Activated naive CD4-positive, alpha-beta T cell treated with anti-CD3 and anti-CD28 coated beads, Interleukin-2, amount 10 ng/mL, durations not matched to agents 7 days and 5 days (primary cell): ENCODE measurements around the gene PRMT7.
A peak's percentile ranks its signal among the peaks of the same experiment; 100 is the strongest.

Experiments
- CTCF ChIA-PET: fragments of 350-600 bp; sonication (Branson Sonifier 250); formaldehyde crosslinking; loops from one replicate; lab custom pipeline; 2021; ENCODE audit warnings: antibody characterized with exemption; lab: Charles Lee
- DNase-seq: peaks from one replicate; pipeline ENCODE4 v3.0.0-alpha.2; 2020
- H3K27ac Mint-ChIP-seq: one replicate; pipeline ENCODE4 v1.8.0; 2021; ENCODE audit warnings: mild to moderate bottlenecking, moderate library complexity, mixed read lengths
- H3K27me3 Mint-ChIP-seq: one replicate; pipeline ENCODE4 v1.8.0; 2021; ENCODE audit warnings: mild to moderate bottlenecking, mixed read lengths
- H3K36me3 Mint-ChIP-seq: one replicate; pipeline ENCODE4 v1.8.0; 2021; ENCODE audit warnings: mixed read lengths
- H3K4me1 Mint-ChIP-seq: one replicate; pipeline ENCODE4 v1.8.0; 2021; ENCODE audit warnings: mixed read lengths
- H3K4me3 Mint-ChIP-seq: one replicate; pipeline ENCODE4 v1.8.0; 2021; ENCODE audit warnings: mild to moderate bottlenecking, moderate library complexity, mixed read lengths
- H3K9me3 Mint-ChIP-seq: one replicate; pipeline ENCODE4 v1.8.0; 2021; ENCODE audit warnings: mixed read lengths

Gene PRMT7

GRCh38 chr16:68384288-68385161 is 73.7 kb downstream of the PRMT7 start:
- Mint-ChIP-seq H3K4me1 (peaks cover 9% of the 10 kb centered on the region), H3K9me3 (no peaks in the 10 kb centered on the region), H3K4me3 (no peak overlapping the region), H3K36me3 (no peaks in the 10 kb centered on the region), H3K27me3 (peaks cover 88% of the 10 kb centered on the region), H3K27ac (no peak overlapping the region)
- CTCF ChIA-PET: interaction anchor here (1.0 to 1.6 kb wide), 6 partner anchors 10 to 121 kb away, joined by 3 to 6 read pairs (median 3); partner anchors contain the start of gene SLC7A6
- DNase-seq: no peak

DNA sequence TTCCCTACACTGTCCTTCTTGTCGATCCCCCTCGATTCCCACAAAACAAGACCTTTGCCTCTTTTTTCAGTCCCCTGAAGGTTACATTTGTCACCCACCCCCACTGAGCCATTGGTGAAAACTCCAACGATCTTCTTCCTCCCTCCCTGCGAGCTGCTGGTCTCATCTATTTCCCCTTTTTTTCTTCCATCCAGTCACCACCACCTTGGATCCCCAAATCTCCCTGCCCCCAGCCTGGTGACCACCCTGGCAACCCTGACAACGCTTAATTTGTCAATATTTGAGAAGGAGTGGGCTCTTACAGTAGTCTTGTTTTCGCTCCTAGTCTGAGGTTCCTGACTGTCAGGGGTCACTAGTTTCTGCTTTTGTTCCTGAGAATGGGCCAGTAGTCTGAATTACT is 74.6 kb downstream of the PRMT7 start:
- peaks cover 6% of the 10 kb centered on the region for H3K4me1 Mint-ChIP-seq
- peaks cover 88% of the 10 kb centered on the region for H3K27me3 Mint-ChIP-seq
- DNase-seq: no peak
- no peaks in the 10 kb centered on the region for H3K9me3 Mint-ChIP-seq
- CTCF ChIA-PET: interaction anchor here (1.2 kb wide), 1 partner anchor 23 kb away, joined by 3 read pairs; no protein-coding TSS in a partner anchor
- H3K4me3 Mint-ChIP-seq: no peak overlapping the region
- no peaks in the 10 kb centered on the region for H3K36me3 Mint-ChIP-seq
- no peak overlapping the region for H3K27ac Mint-ChIP-seq

DNA sequence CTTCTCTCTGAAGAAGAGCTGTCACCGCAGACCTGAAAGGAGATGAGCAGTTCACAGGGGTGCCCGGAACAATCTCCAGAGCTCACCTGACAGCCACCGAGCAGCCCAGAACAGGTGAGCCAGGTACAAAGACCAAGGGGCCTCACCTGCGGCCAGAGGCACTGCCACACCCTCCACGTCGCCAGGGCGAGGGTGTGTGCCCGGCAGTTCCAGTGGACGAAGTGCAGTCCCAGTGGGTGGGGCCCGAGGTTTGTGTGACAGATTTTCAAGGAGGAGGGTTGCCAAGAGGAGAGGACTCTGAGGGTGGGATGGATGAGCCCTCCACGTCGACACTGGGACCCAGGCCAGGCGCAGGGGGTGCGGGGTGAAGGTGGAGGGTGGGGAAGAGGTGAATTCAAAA is 75.8 kb downstream of the PRMT7 start:
- Mint-ChIP-seq H3K27me3 (peaks cover 89% of the 10 kb centered on the region), H3K4me3 (no peak overlapping the region), H3K9me3 (no peaks in the 10 kb centered on the region), H3K27ac (no peak overlapping the region), H3K36me3 (no peaks in the 10 kb centered on the region), H3K4me1 (peaks cover 6% of the 10 kb centered on the region)
- no peak for DNase-seq
- CTCF ChIA-PET: interaction anchor here (1.3 kb wide), 1 partner anchor 123 kb away, joined by 3 read pairs; no protein-coding TSS in a partner anchor

GRCh38 chr16:68387301-68387700 is 76.5 kb downstream of the PRMT7 start:
- Mint-ChIP-seq H3K9me3 (no peaks in the 10 kb centered on the region), H3K4me3 (no peak overlapping the region), H3K27ac (no peak overlapping the region), H3K36me3 (no peaks in the 10 kb centered on the region), H3K4me1 (peaks cover 6% of the 10 kb centered on the region), H3K27me3 (peaks cover 87% of the 10 kb centered on the region)
- CTCF ChIA-PET: interaction anchor here (1.3 kb wide), 1 partner anchor 124 kb away, joined by 3 read pairs; no protein-coding TSS in a partner anchor
- no peak for DNase-seq

DNA sequence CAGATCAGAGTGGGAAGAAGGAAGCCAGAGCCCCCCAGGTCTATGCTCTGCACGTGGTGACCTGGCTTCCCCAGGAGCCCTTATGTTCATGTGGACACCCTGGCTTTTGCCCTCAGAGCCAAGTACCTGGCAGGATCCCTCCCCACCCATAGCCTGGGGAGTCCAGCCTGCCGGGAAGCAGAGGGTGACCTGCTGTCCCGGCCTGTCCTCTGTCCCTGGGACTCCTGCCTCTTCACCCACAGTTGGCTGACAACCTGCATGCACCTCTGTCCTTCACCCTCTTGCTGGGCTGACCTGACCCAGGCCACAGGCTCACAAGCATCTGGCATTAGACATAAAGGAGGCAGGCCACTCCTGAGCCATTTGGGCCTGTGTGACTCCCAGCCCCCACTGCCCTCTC is 77.3 kb downstream of the PRMT7 start:
- Mint-ChIP-seq H3K27ac (no peak overlapping the region), H3K4me1 (peaks cover 6% of the 10 kb centered on the region), H3K4me3 (no peak overlapping the region), H3K9me3 (no peaks in the 10 kb centered on the region), H3K27me3 (peaks cover 89% of the 10 kb centered on the region), H3K36me3 (no peaks in the 10 kb centered on the region)
- CTCF ChIA-PET: no interaction called here
- no peak for DNase-seq

GRCh38 chr16:68389006-68389405 is 78.2 kb downstream of the PRMT7 start:
- peaks cover 3% of the 10 kb centered on the region for H3K4me1 Mint-ChIP-seq
- H3K4me3 Mint-ChIP-seq: no peak overlapping the region
- no peaks in the 10 kb centered on the region for H3K9me3 Mint-ChIP-seq
- H3K27me3 Mint-ChIP-seq: peaks cover 84% of the 10 kb centered on the region
- CTCF ChIA-PET: no interaction called here
- no peak for DNase-seq
- no peak overlapping the region for H3K27ac Mint-ChIP-seq
- H3K36me3 Mint-ChIP-seq: no peaks in the 10 kb centered on the region

GRCh38 chr16:68389750-68390371 is 79.0 kb downstream of the PRMT7 start:
- peaks cover 3% of the 10 kb centered on the region for H3K4me1 Mint-ChIP-seq
- CTCF ChIA-PET: interaction anchor here (0.7 to 1.1 kb wide), 3 partner anchors 34 to 131 kb away, joined by 3 read pairs; no protein-coding TSS in a partner anchor
- DNase-seq: no peak
- peaks cover 78% of the 10 kb centered on the region for H3K27me3 Mint-ChIP-seq
- no peak overlapping the region for H3K4me3 Mint-ChIP-seq
- H3K27ac Mint-ChIP-seq: peak overlapping the region; percentile 29
- H3K36me3 Mint-ChIP-seq: no peaks in the 10 kb centered on the region
- H3K9me3 Mint-ChIP-seq: no peaks in the 10 kb centered on the region

DNA sequence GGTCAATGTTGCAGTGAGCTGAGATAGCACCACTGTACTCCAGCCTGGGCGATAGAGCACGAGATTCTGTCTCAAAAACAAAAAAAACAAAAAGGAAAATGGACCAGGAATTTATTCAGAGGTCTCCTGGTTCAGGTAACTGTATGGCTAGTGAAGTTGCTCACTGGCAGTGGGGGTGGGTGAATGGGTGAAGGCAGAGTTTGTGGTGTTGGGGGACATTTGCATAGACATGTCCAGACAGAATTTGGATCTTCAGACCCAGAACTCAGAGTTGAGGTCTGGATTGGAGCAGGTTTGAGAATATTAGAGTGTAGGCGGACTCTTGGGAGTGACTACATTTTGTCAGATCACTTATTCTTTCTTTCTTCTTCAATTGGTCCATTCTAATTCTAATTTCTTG is 82.5 kb downstream of the PRMT7 start:
- no peak for DNase-seq

DNA sequence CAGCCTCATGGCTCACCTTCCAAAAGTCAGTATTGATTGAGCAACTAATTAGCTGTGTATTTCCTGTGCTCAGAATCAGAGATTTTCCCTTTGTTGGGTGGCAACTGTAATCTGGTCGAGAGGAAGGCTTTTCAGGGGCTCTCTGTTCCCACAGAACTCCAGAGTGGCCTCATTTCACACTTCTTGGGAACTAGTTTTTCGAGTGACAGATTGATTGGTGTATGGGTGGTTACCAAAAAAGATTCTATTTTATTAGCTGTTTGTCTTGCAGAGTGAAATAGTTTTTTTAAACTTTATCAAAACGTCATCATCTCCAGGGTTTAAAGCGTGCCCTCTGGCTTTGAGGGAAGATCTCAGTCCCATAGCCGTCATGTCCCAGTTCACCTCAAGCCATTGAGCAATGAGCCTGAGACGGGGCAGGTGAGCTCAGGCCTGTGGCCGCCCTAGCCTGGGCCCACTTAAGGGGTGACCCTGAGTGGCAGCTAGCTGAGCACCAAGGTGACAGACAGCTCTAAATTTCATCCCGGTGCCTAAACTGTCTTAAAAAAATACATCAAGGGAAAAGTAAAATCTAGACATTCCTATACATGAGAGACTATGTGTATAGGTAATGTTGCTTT is 84.5 kb downstream of the PRMT7 start:
- H3K4me3 Mint-ChIP-seq: no peak overlapping the region
- H3K4me1 Mint-ChIP-seq: peaks cover 16% of the 10 kb centered on the region
- H3K27me3 Mint-ChIP-seq: peaks cover 61% of the 10 kb centered on the region
- H3K27ac Mint-ChIP-seq: no peak overlapping the region
- H3K36me3 Mint-ChIP-seq: no peaks in the 10 kb centered on the region
- no peak for DNase-seq
- no peaks in the 10 kb centered on the region for H3K9me3 Mint-ChIP-seq
- CTCF ChIA-PET: interaction anchor here (0.6 to 6.2 kb wide), 14 partner anchors 12 to 306 kb away, joined by 3 to 48 read pairs (median 6); no protein-coding TSS in a partner anchor

More for the DNA sequence above, 82.5 kb downstream of the PRMT7 start:
- Mint-ChIP-seq H3K27me3 (peaks cover 71% of the 10 kb centered on the region), H3K36me3 (no peaks in the 10 kb centered on the region), H3K9me3 (no peaks in the 10 kb centered on the region), H3K27ac (no peak overlapping the region), H3K4me1 (peaks cover 13% of the 10 kb centered on the region), H3K4me3 (no peak overlapping the region)
- CTCF ChIA-PET: interaction anchor here (1.5 to 6.2 kb wide), 4 partner anchors 11 to 118 kb away, joined by 4 to 48 read pairs (median 4); no protein-coding TSS in a partner anchor

DNA sequence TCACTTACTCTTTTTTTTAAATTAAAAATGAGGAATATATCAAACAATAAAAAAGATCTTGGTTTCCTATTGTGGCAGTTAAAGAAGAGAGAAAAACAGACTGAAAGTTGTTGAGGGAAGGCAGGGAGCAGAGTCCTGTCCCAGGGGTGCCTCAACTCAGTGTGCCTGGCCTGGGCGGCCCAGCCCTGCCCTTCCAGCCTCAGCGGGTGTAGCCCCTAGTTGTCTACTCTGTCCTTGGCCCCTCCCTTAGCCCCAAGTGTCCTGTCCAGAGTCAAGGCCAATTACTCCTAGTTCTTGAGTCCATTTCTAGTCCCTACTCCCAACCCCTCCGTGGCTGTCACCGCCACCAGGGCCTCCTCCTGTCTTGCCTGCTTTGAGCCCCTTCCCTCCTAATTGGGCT is 85.0 kb downstream of the PRMT7 start:
- Mint-ChIP-seq H3K4me3 (no peak overlapping the region), H3K4me1 (peaks cover 21% of the 10 kb centered on the region), H3K9me3 (no peaks in the 10 kb centered on the region), H3K27ac (no peak overlapping the region), H3K36me3 (no peaks in the 10 kb centered on the region), H3K27me3 (peaks cover 59% of the 10 kb centered on the region)
- CTCF ChIA-PET: interaction anchor here (0.7 to 6.2 kb wide), 14 partner anchors 11 to 125 kb away, joined by 3 to 48 read pairs (median 8); no protein-coding TSS in a partner anchor
- no peak for DNase-seq

DNA sequence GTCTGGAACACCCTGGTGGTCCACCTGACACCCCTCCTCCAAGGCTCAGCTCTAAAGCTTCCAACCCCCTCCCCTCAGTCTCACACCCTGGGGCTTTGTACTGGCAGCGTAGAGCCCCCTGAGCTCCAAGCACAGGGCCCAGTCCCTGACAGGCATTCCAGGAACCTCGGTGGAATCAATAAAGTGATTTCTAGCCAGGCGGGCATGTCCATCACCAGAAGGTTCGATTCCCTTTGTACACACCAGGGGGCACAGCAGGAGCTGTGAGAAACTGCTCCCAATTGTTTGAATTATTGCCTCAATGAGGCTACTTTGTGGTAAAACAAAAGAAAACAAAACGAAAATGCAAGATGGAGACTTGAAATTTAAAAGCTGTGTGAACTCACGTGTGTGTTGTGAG is 85.7 kb downstream of the PRMT7 start:
- Mint-ChIP-seq H3K4me1 (peaks cover 28% of the 10 kb centered on the region), H3K27me3 (peaks cover 60% of the 10 kb centered on the region), H3K9me3 (no peaks in the 10 kb centered on the region), H3K4me3 (no peak overlapping the region), H3K27ac (peak overlapping the region; percentile 22), H3K36me3 (no peaks in the 10 kb centered on the region)
- peak; percentile 69 for DNase-seq
- CTCF ChIA-PET: interaction anchor here (0.7 to 6.2 kb wide), 21 partner anchors 11 to 125 kb away, joined by 3 to 48 read pairs (median 5); no protein-coding TSS in a partner anchor

- Mint-ChIP-seq H3K4me1 (peaks cover 28% of the 10 kb centered on the region), H3K27ac (no peak overlapping the region), H3K9me3 (no peaks in the 10 kb centered on the region), H3K27me3 (peaks cover 63% of the 10 kb centered on the region), H3K4me3 (no peak overlapping the region), H3K36me3 (no peaks in the 10 kb centered on the region)
- CTCF ChIA-PET: interaction anchor here (0.6 to 6.2 kb wide), 10 partner anchors 9 to 113 kb away, joined by 3 to 48 read pairs (median 8); no protein-coding TSS in a partner anchor
- no peak for DNase-seq
These were observed 86.9 kb downstream of the PRMT7 start for GRCh38 chr16:68397710-68398201.

DNA sequence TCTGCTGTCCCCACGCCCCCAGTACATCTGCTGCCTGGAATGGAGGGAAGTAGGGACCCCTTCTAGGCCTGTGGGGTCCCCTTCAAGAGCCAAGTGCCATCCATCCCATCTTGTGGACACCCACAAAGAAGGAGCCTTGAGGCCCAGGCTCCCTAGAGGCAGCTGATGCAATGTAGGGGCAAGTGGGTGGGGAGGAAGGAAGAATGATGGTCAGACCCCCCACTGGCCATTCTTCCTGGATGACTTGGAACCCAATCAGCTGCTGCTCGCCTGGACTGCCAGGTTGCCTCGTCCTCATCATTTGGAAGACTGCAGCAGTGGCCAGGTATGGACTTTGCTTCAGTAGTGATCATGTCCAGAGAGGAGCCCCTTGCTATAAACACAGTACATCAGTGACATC is 88.6 kb downstream of the PRMT7 start:
- DNase-seq: peak; percentile 7
- no peak overlapping the region for H3K27ac Mint-ChIP-seq
- H3K36me3 Mint-ChIP-seq: no peaks in the 10 kb centered on the region
- no peak overlapping the region for H3K4me3 Mint-ChIP-seq
- peaks cover 61% of the 10 kb centered on the region for H3K27me3 Mint-ChIP-seq
- no peaks in the 10 kb centered on the region for H3K9me3 Mint-ChIP-seq
- CTCF ChIA-PET: interaction anchor here (1.0 to 6.2 kb wide), 2 partner anchors 111 to 121 kb away, joined by 3 to 48 read pairs; no protein-coding TSS in a partner anchor
- peaks cover 28% of the 10 kb centered on the region for H3K4me1 Mint-ChIP-seq
